ENCODE measurements around the gene KPNA5.
"Not testable (repeated sequence)": the region's sequence is repeated elsewhere in the genome, so short reads cannot be mapped to it uniquely, and the experiment has no call there.

The KPNA5 gene

DNA sequence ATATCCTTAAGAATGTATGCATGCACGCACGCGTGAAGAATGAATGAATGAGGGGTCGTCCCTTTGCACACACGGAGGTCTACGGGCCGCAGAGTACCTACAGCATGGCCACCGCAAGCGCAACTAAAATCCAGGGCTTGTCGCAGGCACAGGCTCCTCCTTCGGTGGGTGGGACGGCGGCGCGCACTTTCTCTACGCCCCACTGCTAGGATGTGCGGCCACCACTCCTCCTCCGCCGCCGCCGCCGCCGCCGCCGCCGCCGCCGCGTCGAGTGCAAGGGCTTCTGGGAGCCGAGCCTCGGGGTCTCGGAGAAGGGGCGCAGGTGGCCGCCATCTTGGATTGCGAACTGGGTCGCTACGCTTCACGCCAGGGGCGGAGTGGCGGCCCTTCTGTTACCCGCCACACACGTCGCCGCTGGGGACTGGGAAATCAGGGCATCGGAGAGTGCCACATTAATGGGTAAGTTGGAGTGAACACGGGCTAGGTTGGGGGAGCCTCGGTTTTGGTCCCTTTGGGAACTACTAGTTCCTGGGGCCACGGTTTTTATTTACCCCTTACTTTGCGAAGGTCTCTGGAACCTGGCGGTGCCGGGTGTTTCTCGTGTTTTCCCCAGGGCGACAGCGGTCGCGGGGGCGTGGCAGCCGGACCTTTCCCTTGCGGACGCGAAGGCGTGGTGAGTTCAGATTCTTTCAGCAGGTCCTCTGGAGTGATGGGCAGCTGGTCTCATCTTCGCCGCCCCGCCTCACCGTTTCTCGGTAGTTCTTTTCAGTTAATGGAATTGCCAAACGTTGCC, at the start of gene KPNA5:
Gene KPNA5, plus strand, starts transcription at position 332 of the 793 bp plus-strand sequence. Its CDS starts 124 bp downstream, at position 456.
- DNase-seq (ENCODE audit: low spot score) (peak; percentile 87), FAIRE-seq (no peak)

DNA sequence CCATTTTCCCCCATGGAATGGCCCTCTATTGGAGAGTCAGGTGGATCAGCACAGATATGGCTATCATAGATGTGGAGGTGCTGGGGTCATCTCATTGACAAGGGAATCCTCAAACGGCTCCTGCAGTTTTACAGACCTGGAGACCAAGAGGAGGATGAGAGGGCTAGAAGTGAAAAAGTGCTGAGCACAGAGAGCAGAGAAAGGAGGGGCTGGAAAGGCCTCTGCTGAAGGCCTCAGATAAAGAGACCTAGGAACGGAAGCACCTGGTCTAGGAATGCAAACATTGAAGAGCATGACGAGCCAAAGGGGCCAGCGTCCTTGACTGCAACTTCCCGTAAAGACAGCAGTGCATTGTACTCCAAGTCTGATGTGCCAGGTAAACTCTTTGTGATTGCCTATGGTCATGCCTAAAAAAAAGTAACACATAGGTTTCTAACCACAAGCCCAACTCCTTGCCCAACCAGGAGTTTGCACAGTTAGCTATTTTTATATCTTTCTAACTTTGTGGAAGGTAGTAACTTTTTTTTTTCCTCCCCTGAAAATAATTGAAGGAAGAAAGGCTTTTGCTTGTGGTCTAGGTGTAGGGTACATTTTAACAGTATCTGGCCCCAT, 49.5 kb upstream of the KPNA5 start:
- DNase-seq (ENCODE audit: low spot score) = no peak
- FAIRE-seq = no peak

DNA sequence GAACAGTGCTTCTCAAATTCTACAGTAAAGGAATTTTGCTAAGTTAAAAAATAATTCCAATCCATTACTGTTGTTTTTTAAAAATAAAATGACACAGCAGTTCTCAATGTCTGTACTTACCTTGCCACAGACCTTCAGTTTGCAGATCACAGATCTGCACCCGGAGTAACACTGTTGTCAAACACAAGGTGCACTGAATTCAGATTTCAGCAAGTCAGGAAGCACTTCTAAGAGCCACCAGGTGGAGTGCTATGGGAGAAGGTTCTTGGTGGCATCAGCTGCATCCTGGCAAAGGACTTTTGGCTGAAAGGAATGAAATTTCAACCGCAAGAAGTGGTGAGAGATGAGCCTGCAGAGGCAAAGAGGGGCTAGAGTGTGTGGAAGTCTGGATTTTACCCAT, 47.3 kb upstream of the KPNA5 start:
- DNase-seq (ENCODE audit: low spot score) (no peak), FAIRE-seq (no peak)

DNA sequence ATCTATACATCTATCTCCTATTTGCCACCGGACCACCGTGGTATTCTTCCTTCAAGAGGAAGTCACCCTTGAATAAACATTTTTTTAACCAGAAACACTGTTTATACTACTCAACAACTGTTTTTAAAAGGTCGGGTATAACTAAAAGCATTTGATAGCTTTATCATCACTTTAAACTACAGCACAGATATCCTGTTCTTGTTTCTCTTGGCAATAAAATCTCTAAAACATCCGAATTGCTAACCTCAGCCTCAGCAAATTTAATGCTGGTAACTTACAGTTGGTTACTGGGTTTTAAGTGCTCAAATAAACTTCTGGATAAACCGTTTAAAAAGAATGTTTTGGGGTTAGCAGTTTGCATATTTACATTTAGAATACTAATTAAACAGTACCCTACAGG, 32.9 kb upstream of the KPNA5 start:
- DNase-seq (ENCODE audit: low spot score) = no peak
- FAIRE-seq = no peak

DNA sequence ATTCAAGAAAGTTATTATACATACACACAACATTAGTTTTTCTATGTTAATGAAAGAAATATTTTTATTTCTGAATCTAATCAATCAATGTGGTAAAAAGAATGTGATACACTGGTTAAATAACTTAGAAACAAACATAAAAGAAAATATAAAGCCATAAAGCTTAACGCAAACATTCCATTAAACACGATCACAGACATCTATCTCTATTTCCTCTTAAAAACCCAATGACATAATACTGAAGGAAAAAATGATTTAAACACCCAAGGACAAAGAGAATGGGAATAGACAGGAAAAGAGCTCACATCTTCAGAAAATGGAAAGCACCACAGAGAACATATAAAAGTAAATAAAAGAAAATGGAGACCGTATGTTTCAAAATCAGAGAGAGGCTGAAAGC, 31.9 kb upstream of the KPNA5 start:
- FAIRE-seq (no peak), DNase-seq (ENCODE audit: low spot score) (no peak)

DNA sequence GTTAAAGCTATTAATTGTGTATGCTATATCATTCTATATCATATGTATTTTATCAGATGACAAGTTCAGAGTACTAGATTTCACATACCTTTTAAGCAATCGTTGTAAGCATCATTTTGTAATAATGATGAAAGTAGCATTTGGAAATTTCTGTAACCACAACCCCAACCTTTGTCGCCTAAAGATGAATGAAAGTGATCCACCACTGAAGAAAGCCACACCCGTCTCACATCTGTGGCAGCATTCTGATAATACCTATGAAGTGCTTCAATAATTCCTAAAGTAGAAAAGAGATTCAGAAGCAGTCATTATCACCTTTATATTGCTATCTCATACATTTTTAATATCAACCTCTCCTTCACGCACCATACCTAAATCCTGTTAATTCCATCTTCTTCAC, 29.1 kb upstream of the KPNA5 start:
- FAIRE-seq (no peak), DNase-seq (ENCODE audit: low spot score) (no peak)

DNA sequence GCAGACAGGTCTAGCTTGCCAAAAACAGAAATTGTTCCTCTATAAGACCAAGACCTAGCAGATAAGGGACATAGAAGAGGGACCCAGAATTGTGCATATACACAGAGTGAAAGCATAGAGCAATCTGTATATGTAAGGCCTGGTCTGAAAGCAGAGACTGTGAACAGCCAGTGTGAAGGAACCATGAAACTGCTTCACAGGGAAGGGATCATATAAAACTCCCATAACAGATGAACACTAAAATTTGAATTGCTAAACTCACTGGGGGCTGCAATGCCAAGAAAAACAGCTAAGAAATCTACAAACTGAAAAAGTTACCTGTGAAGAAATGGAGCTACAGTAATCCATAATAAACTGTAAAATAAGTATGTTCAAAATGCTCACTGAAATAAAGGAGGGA, 19.4 kb upstream of the KPNA5 start:
- DNase-seq (ENCODE audit: low spot score) (no peak), FAIRE-seq (no peak)

DNA sequence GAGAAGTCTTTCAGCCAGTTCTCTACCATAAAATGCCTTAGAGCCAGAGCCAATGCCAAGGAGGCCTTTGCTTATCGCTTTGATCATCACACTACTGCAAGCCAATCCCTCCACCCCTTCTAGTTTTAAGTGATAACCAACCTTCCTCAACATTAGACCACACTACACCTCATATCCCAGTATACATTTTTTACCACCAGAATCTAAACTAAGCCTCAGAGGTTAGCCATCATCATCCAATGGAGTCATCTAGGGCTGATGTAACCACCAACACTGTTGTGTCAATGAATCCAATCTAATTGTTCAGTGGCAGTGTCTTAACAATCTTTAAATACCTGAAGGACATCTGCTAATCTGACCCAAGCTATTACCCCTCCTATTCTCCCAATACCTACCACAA, 18.8 kb upstream of the KPNA5 start:
- no peak for DNase-seq (ENCODE audit: low spot score)
- no peak for FAIRE-seq

DNA sequence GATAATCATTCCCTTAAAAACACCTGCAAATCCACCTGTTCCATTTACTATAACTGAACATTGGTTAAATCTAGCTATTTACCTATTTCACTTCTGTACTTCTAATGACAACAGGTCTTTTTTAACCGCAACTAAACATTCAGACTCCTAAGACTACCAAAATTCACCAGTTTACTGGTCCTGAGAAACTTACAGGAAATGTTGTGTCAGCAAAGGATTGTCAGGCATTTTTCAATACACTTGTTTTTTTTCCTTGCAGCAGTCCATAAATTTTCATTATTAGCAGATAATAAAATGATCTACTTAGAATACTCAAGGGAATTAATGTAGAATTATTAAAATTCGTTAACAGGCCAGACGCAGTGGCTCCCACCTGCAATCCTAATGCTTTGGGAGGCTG, 17.7 kb upstream of the KPNA5 start:
- no peak for FAIRE-seq
- DNase-seq (ENCODE audit: low spot score) = no peak

DNA sequence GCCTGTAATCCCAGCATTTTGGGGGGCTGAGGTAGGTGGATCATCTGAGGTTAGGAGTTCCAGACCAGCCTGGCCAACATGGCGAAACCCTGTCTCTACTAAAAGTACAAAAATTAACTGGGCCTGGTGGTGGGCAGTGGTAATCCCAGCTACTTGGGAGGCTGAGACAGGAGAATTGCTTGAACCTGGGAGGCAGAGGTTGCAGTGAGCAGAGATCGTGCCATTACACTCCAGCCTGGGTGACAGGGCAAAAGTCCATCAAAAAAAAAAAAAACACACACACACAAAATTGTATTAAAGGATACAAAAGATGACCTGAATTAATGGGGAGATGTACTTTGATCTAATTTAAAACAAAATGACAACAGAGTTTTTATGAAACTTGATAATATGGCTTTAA, 16.8 kb upstream of the KPNA5 start:
- not testable (repeated sequence) for DNase-seq (ENCODE audit: low spot score); FAIRE-seq

DNA sequence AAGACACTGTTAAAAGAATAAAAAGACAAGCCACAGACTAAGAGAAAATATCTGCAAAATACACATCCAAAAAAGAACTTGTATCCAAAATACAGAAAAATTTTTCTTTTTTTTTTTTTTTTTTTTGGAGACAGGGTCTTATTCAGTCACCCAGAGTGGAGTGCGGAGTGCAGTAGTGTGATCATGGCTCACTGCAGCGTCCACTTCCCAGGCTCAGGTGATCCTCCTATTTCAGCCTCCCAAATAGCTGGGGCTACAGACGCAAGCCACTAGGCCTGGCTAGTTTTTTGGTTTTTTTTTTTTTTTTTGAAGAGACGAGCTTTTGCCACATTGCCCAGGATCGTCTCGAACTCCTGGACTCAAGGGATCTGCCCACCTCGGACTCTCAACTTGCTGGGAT, 15.5 kb upstream of the KPNA5 start:
- FAIRE-seq (no peak), DNase-seq (ENCODE audit: low spot score) (no peak)

DNA sequence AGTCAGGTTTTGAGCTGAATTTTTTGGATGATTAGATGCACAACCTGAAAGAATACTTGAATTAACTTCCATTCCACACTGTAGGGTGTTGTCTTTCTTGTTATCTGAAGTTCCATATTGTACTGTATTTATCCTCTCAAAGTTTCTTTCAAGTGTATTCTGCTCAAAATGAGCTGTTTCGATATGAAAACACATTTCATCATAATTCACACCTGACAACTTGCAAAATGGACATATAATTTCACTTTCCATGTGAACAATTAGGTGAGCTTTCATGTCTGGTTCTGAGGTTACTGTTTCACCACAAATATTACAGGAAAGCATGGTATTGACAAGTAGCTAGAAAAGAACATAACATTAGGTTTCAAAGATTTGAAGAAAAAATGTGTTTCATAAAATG, 14.1 kb upstream of the KPNA5 start:
- FAIRE-seq = no peak
- no peak for DNase-seq (ENCODE audit: low spot score)

DNA sequence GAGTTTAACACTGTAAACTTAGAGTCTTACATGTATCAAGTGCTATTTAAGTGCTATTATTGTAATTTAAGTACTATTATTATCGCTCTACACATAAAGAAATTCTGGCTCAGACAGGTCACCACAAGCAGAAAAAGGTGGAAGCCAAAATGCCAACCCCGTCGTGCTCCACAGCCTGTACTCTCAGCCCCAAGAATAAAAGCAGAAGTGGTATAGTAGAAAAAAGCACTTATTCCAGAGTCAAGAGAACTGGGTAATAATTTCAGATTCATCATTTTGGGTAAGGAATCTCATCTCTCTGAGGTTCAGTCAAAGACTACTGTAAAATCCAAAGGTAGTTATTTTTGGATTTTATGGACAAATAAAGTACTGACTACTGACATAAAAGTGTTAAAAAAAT, 13.4 kb upstream of the KPNA5 start:
- no peak for FAIRE-seq
- DNase-seq (ENCODE audit: low spot score) = no peak

DNA sequence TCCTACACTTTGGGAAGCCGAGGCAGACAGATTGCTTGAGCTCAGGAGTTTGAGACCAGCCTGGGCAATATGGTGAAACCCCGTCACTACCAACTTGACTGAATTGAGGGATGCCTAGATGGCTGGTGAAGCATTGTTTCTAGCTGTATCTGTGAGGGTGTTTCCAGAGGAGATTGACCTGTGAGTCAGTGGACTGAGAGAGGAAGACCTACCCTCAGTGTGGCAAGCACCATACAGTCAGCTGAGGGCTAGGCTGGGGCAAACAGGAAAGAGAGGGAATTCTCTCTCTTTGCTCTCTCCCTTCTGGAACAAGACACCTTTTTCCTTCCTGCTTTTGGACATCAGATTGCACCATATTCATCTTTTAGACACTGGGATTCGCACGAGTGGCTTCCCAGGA, 8.7 kb upstream of the KPNA5 start:
- FAIRE-seq (no peak), DNase-seq (ENCODE audit: low spot score) (no peak)

DNA sequence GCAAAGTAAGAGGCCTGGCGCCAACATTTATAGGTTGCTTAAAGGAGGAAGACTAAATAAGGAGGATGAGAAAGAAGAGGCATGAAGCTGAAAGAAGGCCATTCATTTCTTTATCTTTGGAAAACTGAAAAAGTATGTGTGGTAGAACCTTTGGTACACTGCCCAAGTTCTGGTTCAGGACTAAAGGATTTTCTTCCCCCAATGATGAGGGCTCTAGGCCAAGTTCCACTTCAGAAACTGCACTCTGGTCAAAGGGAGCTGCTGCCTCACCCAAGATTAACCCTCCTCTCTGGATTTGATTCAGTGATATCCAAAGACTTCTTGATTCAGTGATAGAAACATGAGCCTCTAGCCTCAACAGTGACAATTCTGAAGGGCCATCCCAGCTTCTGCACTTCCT, 5.0 kb upstream of the KPNA5 start:
- DNase-seq (ENCODE audit: low spot score) = no peak
- no peak for FAIRE-seq

DNA sequence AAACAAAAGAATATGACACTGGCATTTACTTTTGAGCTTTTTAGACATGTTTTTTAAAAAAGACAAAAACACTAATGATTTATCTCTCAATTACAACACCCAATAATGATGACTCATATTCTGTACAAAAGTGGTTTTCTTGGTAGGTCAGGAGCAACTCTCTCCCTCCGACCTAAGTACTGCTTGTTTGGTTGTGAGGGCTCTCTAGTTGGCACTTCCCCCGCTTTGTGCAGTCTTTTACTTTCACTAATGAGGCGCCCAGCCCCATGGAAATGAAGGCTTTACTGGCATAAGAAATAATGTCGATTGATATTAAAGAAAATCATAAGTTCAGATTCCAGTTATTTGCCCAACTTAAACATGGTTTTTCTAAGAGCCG, 1.3 kb downstream of the KPNA5 start:
- FAIRE-seq (no peak), DNase-seq (ENCODE audit: low spot score) (peak; percentile 10)

DNA sequence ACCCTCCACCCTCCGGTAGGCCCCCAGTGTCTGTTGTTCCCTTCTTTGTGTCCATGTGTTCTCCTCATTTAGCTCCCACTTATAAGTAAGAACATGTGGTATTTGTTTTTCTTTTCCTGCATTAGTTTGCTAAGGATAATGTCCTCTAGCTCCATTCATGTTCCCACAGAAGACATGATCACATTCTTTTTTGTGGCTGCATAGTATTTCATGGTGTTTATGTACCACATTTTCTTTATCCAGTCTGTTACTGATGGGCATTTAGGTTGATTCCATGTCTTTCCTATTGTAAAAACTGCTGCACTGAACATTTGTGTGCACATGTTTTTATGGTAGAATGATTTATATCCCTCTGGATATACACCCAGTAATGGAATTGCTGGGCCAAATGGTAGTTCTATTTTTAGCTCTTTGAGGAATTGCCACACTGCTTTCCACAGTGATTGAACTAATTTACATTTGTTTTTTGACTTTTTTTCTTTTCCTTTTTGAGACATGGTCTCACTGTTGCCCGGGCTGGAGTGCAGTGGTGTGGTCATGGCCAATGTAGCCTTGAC, 4.5 kb downstream of the KPNA5 start:
- no peak for DNase-seq (ENCODE audit: low spot score)

DNA sequence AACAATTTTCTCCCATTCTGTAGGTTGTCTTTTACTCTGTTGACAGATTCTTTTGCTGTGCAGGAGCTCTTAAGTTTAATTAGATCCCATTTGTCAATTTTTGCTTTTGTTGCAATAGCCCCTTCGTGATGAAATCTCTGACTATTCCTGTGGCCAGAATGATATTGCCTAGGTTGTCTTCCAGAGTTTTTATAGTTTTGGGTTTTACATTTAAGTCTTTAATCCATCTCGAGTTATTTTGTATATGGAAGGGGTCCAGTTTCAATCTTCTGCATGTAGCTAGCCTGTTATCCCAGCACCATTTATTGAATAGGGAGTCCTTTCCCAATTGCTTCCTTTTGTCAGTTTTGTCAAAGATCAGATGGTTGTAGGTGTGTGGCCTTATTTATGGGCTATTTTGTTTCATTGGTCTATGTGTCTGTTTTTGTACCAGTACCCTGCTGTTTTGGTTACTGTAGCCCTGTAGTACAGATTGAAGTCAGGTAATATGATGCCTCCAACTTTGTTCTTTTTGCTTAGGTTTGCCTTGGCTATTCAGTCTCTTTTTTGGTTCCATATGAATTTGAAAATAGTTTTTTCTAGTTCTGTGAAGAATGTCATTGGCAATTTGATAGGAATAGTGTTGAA, 5.6 kb downstream of the KPNA5 start:
- not testable (repeated sequence) for FAIRE-seq; DNase-seq (ENCODE audit: low spot score)

More for the DNA sequence above, 4.5 kb downstream of the KPNA5 start:
- no peak for FAIRE-seq

DNA sequence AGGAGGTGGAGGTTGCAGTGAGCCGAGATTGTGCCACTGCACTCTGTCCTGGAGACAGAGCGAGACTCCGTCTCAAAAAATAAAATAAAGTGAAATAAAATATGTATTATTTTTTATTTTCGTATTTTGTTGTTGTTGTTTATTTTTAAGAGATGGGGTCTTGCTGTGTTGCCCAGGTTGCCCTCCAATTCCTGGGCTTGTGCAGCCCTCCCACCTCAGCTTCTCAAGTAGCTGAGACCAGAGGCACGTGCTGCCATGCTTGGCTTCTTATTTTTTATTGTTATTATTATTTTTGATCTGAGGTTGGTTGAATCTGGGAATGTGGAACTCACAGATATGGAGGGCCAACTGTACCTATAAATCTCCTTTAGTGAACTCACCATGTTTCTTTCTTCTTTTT, 10.1 kb downstream of the KPNA5 start:
- DNase-seq (ENCODE audit: low spot score) = no peak
- no peak for FAIRE-seq

DNA sequence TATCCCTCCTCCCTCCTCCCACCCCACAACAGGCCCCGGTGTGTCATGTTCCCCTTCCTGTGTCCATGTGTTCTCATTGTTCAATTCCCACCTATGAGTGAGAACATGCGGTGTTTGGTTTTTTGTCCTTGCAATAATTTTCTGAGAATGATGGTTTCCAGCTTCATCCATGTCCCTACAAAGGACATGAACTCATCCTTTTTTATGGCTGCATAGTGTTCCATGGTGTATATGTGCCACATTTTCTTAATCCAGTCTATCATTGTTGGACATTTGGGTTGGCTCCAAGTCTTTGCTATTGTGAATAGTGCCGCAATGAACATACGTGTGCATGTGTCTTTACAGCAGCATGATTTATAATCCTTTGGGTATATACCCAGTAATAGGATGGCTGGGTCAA, 11.9 kb downstream of the KPNA5 start:
- not testable (repeated sequence) for DNase-seq (ENCODE audit: low spot score); FAIRE-seq

DNA sequence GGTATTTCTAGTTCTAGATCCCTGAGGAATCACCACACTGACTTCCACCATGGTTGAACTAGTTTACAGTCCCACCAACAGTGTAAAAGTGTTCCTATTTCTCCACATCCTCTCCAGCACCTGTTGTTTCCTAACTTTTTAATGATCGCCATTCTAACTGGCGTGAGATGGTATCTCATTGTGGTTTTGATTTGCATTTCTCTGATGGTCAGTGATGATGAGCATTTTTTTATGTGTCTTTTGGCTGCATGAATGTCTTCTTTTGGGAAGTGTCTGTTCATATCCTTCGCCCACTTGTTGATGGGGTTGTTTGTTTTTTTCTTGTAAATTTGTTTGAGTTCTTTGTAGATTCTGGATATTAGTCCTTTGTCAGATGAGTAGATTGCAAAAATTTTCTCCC, 12.3 kb downstream of the KPNA5 start:
- not testable (repeated sequence) for FAIRE-seq; DNase-seq (ENCODE audit: low spot score)

DNA sequence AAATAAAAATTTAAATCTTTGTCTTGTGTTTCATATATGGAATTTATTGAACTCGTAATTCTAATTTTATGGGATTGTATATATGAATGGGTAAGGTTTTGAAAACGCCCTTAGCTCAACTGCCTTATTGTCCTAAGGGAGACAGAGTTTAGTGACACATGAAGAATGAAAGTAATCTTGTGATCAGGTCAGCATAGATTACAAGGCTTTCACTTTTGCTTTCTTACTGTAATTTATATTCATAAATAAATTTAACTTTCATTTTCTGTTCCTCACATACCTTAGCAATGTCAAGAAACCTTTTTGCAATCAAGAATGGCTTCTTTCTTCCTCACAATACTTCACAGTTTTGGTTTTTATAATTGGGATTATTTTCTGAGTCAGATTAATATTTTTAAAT, 14.4 kb downstream of the KPNA5 start:
- FAIRE-seq = no peak

More for the DNA sequence above, 14.4 kb downstream of the KPNA5 start:
- no peak for DNase-seq (ENCODE audit: low spot score)

All from urothelium cell line (cell line).